HG03469 (cell line): ENCODE results near the gene GRID1.
"Not testable (repeated sequence)": the region's sequence is repeated elsewhere in the genome, so short reads cannot be mapped to it uniquely, and the experiment has no call there.

Experiments
- ATAC-seq: cut with Tn5 transposase; IDR thresholded peaks from one replicate; pipeline ENCODE4 v1.9.1; 2021; ENCODE audit warnings: mild to moderate bottlenecking, moderate library complexity, moderate number of reproducible peaks; ENCODE audit not compliant: unreplicated experiment

The GRID1 gene

GRCh38 chr10:85983051-85983450, 383.5 kb downstream of the GRID1 start:
- no peak for ATAC-seq

GRCh38 chr10:85979598-85979997, 387.0 kb downstream of the GRID1 start:
- no peak for ATAC-seq

GRCh38 chr10:85978566-85979358, 387.8 kb downstream of the GRID1 start:
- no peak for ATAC-seq

- ATAC-seq = no peak
Measured at GRCh38 chr10:85977642-85978041, 389.0 kb downstream of the GRID1 start.

GRCh38 chr10:85976267-85976793, 390.3 kb downstream of the GRID1 start:
- no peak for ATAC-seq

- no peak for ATAC-seq
Measured at GRCh38 chr10:85971494-85971893, 395.1 kb downstream of the GRID1 start.

GRCh38 chr10:85967594-85967993, 399.0 kb downstream of the GRID1 start:
- peak; percentile 88 for ATAC-seq

GRCh38 chr10:85961479-85962067, 405.0 kb downstream of the GRID1 start:
- no peak for ATAC-seq

GRCh38 chr10:85961073-85961472, 405.5 kb downstream of the GRID1 start:
- ATAC-seq = no peak

- ATAC-seq = no peak
Measured at GRCh38 chr10:85959239-85959638, 407.4 kb downstream of the GRID1 start.

- ATAC-seq = no peak
Measured at GRCh38 chr10:85950921-85951320, 415.7 kb downstream of the GRID1 start.

GRCh38 chr10:85946713-85947326, 419.8 kb downstream of the GRID1 start:
- ATAC-seq = peak; percentile 87

GRCh38 chr10:85936161-85936560, 430.4 kb downstream of the GRID1 start:
- ATAC-seq = no peak

- ATAC-seq = no peak
Measured at GRCh38 chr10:85934586-85934985, 432.0 kb downstream of the GRID1 start.

- not testable (repeated sequence) for ATAC-seq
Measured at GRCh38 chr10:85929993-85930392, 436.6 kb downstream of the GRID1 start.

GRCh38 chr10:85927952-85928665, 438.5 kb downstream of the GRID1 start:
- ATAC-seq = no peak

- no peak for ATAC-seq
Measured at GRCh38 chr10:85926986-85927385, 439.6 kb downstream of the GRID1 start.

GRCh38 chr10:85926136-85926535, 440.5 kb downstream of the GRID1 start:
- ATAC-seq = no peak

- no peak for ATAC-seq
Measured at GRCh38 chr10:85925201-85925750, 441.3 kb downstream of the GRID1 start.

- no peak for ATAC-seq
Measured at GRCh38 chr10:85924382-85925102, 442.1 kb downstream of the GRID1 start.
